ENCODE measurements around the gene SLCO1B1.

GRCh38 chr12:21118760-21119159 is 12.2 kb upstream of the SLCO1B1 start:
- TF ChIP-seq CTCF (IDR thresholded peaks at IDR 0.05; ENCODE audit: extremely low read depth in 1 of 2, insufficient read depth in 1 of 2, low read depth in 1 of 2, low read length in 2 of 2) (no peak), EZH2 (IDR thresholded peaks at IDR 0.05; ENCODE audit: borderline replicate concordance, low read depth, low read length, severe bottlenecking) (no peak), POLR2A (IDR thresholded peaks at IDR 0.05; ENCODE audit: low read depth, low read length) (no peak), GATA2 (IDR thresholded peaks at IDR 0.05; ENCODE audit: insufficient read depth, insufficient read length, low read depth, low read length) (no peak), MYC (IDR thresholded peaks at IDR 0.05; ENCODE audit: low read depth, low read length) (no peak)
